Measurements from ENCODE around the gene ELOB.

ELOB gene

DNA sequence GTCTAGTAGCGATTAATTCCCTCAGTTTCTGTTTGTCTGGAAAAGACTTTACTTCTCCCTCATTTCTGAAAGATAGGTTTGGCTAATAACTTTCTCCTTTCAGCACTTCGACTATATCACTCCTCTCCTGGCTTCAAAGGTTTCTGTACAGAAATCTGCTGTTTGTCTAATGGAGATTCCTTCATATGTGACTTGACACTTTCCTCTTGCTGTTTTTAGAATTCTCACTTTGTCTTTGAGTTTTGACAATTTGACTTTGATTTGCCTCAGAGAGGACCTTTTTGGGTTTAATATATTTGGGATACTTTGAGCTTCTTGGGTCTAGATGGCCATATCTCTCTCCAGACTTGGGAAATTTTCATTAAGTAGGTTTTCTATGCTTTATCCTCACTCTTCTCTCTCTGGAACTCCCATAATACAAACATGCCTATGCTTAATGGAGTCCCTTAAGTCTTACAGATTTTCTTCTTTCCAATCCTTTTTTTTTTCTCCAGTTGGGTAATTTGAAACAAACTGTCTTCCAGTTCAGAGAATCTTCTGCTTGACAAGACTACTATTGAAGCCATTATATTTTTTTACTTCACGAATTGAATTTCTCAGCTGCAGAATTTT lies 32.2 kb upstream of the ELOB start:
- DNase-seq, result no peak

DNA sequence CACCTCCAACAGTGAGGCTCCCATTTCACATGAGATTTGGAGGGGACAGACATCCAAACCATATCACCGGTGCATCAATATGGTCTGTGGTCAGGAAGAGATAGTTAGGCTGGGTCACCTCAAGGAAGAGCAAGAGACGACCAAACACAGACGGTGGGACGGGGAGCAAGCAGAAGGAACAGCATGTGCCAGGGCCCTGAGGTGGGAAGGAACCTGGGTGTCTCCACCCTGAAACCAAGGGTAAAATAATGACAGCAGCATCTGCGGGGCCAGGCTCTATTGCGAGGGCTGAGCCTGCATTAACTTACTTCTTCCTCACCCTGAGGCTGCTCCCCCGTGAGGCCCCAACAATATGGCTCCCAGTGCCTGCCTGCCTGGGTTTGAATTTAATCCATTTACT lies 31.1 kb upstream of the ELOB start:
- no peak for DNase-seq

DNA sequence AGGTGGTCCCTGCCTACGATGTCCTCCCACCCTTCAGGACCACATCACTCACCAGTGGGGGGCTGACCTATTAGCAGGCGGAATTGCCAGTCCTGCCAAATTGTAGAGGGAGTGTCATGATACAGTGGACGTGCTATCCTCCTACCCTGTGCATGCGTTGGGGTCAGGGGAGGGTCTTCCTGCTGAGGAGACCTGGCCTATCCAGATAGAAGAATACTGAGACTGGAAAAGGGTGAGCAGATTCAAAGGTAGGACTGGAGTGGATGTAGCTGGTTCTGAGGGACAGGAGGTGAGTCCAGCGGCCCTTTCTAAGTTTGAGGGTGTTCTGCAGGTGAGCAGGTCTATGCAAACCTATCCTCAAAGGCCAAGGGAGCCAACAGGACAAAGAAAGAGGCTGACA lies 29.2 kb upstream of the ELOB start:
- DNase-seq, result no peak

DNA sequence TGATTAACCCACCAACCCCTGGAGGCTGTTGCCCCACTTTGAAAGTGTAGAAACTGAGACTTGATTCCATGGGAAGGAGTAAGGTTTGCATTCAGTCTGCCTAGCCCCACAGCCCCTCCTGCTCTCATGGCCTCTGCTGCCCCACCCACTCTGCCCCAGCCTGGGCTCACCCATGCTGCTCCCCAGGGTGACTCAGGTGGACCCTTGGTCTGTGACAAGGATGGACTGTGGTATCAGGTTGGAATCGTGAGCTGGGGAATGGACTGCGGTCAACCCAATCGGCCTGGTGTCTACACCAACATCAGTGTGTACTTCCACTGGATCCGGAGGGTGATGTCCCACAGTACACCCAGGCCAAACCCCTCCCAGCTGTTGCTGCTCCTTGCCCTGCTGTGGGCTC lies 27.6 kb upstream of the ELOB start:
- DNase-seq, result no peak

DNA sequence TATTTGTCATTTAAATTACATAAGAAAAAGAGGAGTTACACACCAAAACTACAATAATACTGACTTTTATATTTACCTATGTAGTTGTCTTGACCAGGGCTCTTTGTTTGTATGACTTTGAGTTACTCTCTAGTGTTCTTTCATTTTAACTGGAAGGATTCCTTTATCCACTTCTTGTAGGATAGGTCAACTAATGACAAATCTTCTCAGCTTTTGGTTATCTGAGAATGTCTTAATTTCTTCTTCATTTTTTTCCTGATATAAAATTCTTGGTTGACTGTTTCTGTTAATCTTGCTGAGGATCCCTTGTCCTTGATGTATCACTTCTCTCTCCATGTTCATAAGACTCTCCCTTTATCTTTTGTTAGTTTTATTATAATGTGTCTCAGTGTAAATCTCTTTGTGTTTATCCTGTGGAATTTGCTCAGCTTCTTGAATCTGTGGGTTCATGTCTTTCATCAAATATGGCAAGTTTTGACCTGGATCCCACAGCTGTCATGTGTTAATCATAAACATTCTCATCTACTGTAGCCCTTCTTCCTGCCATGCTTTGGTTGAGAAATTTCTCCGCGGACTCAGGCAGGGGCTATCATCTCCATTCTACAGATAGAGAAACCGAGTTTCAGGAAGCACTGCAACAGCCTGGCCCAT lies 26.6 kb upstream of the ELOB start:
- no peak for DNase-seq

DNA sequence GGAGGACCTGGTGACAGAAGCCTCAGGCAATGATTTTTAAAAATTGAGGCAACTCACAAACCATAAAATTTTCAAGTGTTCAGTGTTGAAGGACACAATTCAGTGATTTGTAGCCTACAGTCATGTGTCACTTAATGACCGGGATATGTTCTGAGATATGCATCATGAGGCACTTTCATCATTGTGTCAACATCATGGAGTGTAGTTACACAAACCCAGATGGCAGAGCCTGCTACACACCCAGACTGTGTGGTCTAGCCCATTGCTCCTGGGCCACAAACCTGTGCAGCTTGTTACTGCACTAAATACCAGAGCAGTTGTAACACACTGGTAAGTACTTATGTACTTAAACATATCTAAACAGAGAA lies 22.8 kb upstream of the ELOB start:
- no peak for DNase-seq

DNA sequence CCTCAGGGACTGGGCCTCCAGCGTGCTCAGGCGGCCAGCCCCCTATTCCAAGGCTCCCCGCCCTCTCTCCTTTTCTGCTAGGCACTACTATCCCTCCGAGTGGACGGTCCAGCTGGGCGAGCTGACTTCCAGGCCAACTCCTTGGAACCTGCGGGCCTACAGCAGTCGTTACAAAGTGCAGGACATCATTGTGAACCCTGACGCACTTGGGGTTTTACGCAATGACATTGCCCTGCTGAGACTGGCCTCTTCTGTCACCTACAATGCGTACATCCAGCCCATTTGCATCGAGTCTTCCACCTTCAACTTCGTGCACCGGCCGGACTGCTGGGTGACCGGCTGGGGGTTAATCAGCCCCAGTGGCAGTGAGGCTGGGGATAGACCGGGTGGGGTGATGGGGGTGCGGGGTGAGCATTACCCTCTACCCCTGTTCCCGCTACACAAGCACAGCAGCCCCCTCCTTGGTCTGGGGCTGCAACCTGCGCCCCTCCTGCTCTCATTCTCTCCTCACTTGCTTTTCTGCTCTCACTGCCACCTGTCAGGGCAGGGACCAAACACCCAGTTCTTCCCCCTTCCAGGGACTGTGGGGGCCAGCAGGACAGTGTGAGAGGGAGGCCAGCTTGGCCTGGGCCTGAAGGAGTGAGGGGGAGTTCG lies 22.3 kb upstream of the ELOB start:
- DNase-seq, result no peak

DNA sequence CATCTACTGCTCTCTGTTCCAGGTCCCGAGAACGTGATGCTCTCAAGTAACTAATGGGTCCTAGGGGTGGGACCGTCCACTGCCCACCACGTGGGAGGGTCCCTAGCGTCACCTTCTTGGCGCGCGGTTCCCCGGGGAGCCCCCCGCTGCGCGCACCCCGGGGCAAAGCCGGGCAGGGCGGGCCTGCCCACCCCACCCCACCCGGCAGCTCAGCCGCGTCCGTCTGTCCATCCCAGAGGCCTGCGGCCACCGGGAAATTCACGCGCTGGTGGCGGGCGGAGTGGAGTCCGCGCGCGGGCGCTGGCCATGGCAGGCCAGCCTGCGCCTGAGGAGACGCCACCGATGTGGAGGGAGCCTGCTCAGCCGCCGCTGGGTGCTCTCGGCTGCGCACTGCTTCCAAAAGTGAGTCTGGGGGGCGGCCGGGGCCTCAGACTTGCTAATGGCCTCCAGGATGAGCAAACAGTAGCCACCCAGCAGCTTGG lies 21.7 kb upstream of the ELOB start:
- DNase-seq, result no peak

DNA sequence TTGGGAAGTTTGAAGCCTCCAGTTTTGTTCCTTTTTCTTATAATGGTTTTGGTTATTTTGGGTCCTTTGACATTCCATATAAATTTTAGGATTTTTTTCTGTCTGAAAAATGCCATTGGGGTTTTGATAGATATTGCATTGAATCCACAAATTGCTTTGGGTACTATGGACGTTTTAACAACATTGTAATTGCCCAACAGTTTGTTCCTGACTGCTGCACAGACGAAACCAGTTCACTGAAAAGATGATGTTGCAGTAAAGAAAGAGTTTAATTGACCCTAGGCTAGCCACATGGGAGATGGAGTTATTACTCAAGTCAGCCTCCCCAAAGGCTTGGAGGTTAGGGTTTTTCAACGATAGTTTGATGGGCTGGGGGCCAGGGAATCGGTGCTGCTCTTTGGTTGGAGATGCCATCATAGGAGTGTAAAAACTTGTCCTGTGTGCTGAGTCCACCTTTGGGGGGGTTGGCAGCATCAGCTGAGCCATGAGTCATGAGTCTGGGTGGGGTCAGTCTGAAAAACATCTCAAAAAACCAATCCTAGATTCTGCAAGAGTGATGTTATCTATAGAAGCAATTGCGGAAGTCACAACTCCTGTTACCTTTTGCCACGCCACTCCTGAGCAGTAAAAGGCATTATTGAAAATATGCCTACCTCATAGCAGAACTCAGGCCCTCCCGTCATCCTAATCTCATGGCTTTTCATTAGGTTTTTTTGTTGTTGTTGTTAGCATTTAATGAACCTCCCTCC lies 18.5 kb upstream of the ELOB start:
- no peak for DNase-seq

DNA sequence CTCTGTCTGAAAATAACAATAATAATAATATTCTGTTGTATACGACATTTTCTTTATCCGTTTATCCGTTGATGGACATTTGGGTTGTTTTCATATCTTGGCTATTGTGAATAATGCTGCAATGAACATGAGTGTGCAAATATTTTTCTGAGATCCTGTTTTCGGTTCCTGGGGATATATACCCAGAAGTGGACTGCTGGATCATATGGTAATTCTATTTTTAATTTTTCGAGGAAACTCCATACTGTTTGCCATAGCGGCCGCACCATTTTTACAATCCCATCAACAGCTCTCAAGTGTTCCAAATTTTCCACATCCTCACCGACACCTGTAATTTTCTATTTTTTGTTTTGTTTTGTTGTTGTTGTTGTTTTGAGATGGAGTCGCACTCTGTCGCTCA lies 15.9 kb upstream of the ELOB start:
- DNase-seq, result no peak

DNA sequence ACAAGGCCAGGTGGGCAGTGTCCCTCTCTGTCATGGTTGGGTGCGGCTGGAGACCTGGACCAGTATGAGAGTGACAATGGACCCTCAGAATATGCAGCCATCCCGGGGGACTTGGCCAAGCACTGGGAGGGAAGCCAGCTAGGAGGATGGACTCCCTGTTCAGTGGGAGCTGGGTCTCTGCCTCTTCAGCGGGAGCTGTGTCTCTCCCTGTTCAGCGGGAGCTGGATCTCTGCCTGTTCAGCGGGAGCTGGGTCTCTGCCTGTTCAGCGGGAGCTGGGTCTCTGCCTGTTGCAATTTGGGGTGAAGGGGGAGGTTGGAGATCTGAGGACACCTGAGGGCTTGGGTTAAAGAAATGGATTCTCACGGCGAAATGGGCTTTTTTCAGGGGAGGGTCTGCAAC lies 14.1 kb upstream of the ELOB start:
- DNase-seq, result no peak

DNA sequence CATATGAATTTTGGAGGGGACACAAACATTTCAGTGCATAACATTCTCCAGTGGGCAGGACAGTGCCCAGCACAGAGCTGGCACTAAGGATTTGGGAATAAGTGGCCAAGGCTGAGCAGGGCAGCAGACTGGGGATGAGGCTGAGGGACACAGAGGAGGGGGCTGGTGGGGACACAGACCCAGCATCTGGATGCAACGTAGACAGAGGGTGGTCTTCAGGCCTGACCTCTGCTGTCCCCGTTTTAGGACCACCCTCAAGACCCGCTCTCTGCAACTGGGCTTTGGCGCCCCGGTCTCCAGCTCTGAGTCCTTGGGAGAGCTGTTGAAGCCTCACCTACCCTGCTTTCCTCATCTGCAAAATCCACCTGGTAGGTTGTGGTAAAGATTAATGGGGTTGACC lies 13.6 kb upstream of the ELOB start:
- no peak for DNase-seq

DNA sequence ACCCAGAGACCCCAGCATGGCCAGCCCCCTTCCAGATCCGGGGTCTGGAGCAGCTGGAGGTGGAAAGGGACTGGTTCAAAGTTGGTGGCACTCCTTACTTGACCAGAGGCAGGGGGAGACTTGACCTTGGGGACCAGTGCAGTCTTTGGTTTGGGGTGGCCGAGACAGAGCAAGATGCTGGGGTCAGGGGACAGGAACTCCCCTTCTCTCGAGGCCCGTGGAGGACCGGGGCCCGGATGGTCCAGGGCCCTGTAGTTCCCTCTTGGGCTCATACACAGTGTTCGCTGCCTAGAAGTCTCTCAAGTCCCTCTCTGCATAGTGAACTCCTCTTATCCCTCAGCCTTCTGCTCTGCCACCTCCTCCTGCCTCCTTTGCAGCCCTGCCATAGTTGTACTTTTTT lies 10.9 kb upstream of the ELOB start:
- no peak for DNase-seq

DNA sequence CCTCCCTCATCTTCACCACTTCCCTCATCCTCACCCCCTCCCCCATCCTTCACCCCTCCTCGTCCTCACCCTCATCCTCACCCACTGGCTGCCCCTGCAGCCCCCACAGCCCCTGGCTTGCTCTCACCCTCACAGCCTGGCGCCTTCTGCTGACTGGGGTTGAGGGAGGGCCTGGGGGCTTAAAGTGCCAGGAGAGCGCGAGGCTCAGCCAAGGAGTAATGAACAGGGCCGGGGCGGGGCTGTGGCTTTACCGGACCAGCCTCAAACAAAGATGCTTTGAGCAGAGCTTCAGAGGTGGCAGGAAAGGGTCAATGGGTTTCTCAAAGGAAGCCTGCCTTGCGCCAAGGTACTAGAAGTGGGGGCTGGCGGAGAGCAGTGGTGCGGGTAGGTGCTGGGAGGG lies 10.3 kb upstream of the ELOB start, which contains the start of gene PRSS33:
Gene PRSS33 (minus strand): TSS at position 155 of the 400 bp plus-strand sequence. CDS start 1,013 bp downstream, outside the sequence.
- DNase-seq, result no peak

DNA sequence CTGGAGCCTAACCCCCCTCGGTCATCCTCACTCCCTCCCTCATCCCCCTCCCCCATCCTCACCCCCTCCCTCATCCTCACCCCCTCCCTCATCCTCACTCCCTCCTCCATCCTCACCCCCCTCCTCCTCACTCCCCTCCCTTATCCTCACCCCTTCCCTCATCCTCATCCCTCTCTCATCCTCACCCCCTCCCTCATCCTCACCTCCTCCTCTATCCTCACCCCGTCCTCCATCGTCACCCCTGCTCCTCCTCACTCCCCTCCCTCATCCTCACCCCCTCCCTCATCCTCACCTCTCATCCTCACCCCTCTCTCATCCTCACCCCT lies 9.7 kb upstream of the ELOB start:
- no peak for DNase-seq

DNA sequence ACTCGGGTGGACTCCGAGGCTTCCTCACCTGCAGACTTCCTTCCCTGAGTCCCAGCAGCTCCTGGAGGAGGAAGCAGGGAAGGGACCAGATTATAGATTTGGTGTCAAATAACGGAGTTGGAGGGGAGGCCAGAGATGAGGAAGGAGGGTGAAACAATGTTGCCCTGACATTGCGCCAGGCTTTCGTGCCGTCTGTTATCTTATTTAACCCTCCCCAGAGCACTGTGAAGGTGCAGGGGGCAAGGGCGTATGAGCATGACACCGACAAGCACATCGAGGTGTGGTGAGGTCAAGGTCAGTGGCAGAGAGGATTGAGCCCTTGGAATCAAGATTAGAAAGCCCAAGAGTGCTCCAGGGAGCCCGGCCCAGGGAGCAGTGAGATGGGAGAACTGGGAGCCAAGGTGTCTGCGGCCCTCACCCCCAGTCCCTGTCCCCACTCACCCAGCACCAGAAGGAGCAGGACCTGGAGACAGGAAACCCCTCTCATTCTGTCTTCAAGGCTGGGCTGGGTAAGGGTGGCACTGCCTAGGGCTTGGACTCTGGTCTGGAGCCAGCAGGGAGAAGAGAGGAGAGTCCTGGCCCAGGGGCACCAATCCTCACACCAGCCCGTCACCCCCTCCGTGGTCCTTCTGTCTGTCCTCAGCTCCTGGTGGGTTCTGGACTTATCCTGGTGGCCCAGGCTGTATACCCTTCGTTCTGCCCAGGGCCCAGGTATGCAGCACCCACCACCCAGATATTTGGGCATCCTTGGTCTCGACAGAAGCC lies 9.2 kb upstream of the ELOB start:
- no peak for DNase-seq

DNA sequence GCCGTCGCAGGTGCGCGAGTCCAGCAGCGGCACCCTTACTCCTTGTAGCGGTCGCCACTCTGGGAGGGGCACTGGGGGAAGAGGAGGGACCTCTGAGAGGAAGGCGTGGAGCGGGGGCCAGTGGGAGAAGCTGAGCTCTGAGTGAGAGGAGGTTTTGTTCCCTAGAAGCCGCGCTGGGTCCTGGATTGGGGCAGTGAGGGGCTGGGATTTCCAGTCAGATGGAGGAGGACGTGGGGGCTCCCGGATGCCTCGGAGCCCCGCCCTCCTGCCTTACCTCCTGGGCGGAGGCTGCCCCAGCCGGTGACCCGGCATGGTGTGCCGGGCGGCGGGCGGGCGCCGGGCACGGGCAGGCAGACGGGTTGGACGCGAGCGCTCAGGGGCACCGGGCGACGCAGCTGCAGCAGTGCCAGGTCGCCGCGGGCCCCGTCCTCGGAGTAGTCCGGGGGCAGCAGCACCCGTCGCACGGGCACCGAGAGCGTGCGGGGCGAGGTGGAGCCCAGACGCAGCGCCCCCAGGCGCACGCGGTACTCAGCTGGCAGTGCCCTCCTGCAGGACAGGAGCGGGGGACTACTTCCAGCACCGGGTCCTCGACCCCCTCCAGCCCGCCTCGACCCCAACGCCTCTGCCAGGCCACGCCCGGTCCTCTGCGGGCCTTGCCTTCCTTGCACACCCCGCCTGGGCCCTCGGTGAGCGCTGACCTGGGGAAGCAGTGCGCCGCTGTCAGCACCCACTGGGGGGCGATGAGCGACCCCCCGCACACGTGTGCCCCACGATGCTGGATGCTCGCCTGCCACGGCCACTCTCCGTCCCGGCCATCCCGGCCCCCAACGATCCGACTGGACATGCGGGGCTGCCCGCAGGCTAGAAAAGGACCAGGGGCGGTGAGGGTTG lies 8.3 kb upstream of the ELOB start:
- DNase-seq, result no peak

DNA sequence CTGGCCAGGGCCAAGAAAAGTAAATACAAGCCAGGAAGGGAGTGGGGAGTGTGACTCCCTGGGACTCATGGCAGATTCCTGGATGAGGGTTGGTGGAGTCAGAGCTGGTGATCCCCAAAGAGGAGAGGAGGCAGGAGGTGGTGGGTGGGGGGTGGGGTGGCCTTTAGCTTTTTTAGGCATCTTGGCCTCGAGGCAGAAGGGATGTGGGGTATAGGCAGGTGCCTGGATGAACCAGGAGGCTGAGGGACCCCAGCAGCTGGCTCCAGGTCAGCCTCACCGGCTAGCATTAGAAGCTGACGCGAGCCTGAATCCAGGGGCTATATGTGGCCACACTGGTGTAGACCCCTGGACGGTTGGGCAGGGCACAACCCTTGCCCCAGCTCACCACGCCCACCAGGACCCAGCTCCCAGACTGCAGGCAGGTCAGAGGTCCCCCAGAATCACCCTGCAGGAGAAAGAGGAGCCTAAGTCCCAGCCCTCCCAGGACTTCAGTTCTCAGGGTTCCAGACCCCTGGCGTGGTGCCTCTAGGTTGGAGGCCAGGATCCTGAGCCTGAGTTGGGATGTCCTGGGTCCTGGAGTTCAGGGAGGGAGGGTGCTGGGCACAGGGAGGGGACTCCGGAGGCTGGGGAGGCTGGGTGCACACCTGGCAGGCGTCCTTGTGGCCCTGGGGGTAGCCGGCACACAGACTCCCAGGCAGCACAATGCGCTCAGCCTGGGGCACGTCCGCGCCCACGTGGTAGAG lies 7.4 kb upstream of the ELOB start:
- no peak for DNase-seq

DNA sequence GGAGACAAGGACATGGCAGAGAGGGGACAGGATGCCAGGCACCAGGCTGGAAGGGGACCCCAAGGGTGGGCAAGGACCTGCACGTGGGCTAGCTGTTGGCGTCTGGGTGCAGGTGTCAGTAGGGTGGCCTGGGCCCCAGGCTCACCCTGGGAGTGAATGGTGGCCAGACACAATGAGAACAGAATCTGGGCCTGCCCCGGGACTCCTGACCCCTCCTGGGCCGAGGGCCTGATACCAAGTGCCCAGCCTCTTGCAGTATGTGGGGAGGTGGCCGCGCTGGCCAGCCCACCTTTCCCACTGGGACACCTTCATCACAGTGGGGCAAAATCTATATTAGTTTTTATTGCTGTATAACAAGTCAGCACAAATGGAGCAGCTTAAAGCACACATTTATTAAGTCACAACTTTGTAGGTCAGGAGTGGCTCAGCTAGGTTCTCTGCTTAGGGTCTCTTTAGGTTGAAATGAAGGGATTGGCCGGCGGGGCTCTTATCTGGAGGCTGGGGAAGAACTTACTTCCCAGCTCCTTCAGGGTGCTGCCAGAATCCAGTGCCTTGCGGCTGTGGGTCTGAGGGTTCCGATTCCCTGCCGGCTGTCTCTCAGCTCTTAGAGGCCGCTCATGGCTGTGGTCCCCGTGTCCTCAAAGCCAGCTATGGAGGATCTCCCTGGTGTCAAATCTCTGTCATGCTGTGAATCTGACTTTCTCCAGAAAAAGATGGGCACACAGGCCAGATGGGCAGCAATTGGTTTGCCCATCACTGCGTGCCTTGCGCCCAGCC lies 6.7 kb upstream of the ELOB start:
- DNase-seq, result no peak

DNA sequence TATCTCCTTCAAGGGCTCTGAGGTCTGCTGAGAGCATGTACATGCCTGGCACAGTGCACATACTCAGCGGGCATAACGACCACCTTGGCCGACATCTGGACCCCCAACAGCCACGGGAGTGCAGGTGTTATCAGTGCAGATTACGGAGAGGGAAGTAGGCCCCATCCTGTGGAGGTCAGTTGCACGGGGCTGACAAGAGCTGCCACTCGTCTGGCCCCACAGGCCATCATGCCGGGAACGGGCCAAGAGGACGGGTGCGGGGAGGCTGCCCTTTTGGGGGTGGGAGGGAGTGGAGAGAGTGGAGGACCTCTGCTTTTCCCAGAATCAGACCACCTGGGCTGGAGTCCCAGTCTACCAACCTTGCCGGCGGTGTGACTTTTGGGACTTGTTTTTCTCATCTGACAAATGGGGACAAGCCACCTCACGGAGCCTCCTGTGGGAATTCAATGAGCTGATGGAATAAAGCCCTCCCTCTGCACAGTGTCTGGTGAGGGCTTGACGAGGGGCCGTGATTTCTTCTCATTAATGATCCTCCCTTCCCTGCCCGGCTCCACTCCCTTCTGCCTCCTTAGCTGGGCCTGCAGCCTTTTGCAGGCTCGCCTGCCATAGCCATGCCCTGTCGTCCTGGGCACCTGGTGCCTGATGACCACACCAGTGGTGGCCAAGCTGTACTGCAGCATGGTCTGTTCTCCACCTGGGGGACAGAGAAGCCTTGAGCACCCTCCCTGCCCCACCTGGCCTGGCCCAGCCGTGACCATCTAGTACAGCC lies 5.7 kb upstream of the ELOB start:
- DNase-seq, result no peak
